Activated naive CD8-positive, alpha-beta T cell treated with anti-CD3 and anti-CD28 coated beads, Interleukin-2, amount 10 ng/mL, durations not matched to agents 7 days and 5 days (primary cell): Measurements from ENCODE around the gene OR1N1. TPM values are rescaled to one million over a fixed set of nuclear protein-coding genes. Genes with fewer than 3 reads are reported as not detected.
"Not testable (repeated sequence)": the region's sequence is repeated elsewhere in the genome, so short reads cannot be mapped to it uniquely, and the experiment has no call there.

Experiments
- ATAC-seq: fragments of 150-1000 bp; cut with Tn5 transposase; one replicate; pipeline ENCODE4 v1.10.0; 2021; ENCODE audit warnings: low read depth, moderate library complexity
- POLR2A ChIA-PET: fragments of 350-600 bp; sonication (Branson Sonifier 250); formaldehyde crosslinking; loops from one replicate; lab custom pipeline; 2021; ENCODE audit warnings: antibody characterized with exemption; lab: Charles Lee
- DNase-seq: peaks from one replicate; pipeline ENCODE4 v3.0.0; 2021
- H3K27ac Mint-ChIP-seq: one replicate; pipeline ENCODE4 v1.8.0; 2022; ENCODE audit warnings: mild to moderate bottlenecking, mixed read lengths
- H3K27me3 Mint-ChIP-seq: one replicate; pipeline ENCODE4 v1.8.0; 2022; ENCODE audit warnings: mild to moderate bottlenecking, moderate library complexity, mixed read lengths
- H3K36me3 Mint-ChIP-seq: one replicate; pipeline ENCODE4 v1.8.0; 2021; ENCODE audit warnings: mild to moderate bottlenecking, mixed read lengths
- H3K4me1 Mint-ChIP-seq: one replicate; pipeline ENCODE4 v1.8.0; 2021; ENCODE audit warnings: mixed read lengths
- H3K4me3 Mint-ChIP-seq: one replicate; pipeline ENCODE4 v1.8.0; 2022; ENCODE audit warnings: mild to moderate bottlenecking, moderate library complexity, mixed read lengths
- H3K9me3 Mint-ChIP-seq: one replicate; pipeline ENCODE4 v1.8.0; 2021; ENCODE audit warnings: mixed read lengths
- total RNA-seq, 2 experiments: library from RNA; stranded (reverse); gene quantifications; one replicate each; pipeline ENCODE4 v1.2.3, GENCODE V29; 2021

OR1N1 gene
- total RNA-seq = not detected

- H3K27ac Mint-ChIP-seq = no peak within 1 kb of the TSS
- no peaks in the 10 kb centered on the region for H3K27me3 Mint-ChIP-seq
- ATAC-seq (no peak), DNase-seq (no peak)
- no peaks in the 10 kb centered on the region for H3K4me1 Mint-ChIP-seq
- no peaks in the 10 kb centered on the region for H3K36me3 Mint-ChIP-seq
- no peak within 1 kb of the TSS for H3K4me3 Mint-ChIP-seq
- no peaks in the 10 kb centered on the region for H3K9me3 Mint-ChIP-seq
- POLR2A ChIA-PET = no interaction called here
Measured at GRCh38 chr9:122527193-122527592, at the start of gene OR1N1. Gene OR1N1, minus strand, starts transcription at chr9:122527293. Its CDS starts 0 bp downstream, at chr9:122527293.

- Mint-ChIP-seq H3K9me3 (peaks cover 3% of the 10 kb centered on the region), H3K36me3 (no peaks in the 10 kb centered on the region), H3K27me3 (no peaks in the 10 kb centered on the region), H3K27ac (no peak overlapping the region), H3K4me1 (peaks cover 12% of the 10 kb centered on the region), H3K4me3 (no peak overlapping the region)
- POLR2A ChIA-PET = no interaction called here
- no peak for DNase-seq
- ATAC-seq = peak; percentile 80
Measured at GRCh38 chr9:122572456-122572855, 45.4 kb upstream of the OR1N1 start.

- ATAC-seq (no peak), DNase-seq (no peak)
- Mint-ChIP-seq H3K27ac (no peak overlapping the region), H3K4me3 (no peak overlapping the region), H3K9me3 (peaks cover 1% of the 10 kb centered on the region), H3K4me1 (peaks cover 10% of the 10 kb centered on the region), H3K36me3 (peaks cover 2% of the 10 kb centered on the region), H3K27me3 (peaks cover 3% of the 10 kb centered on the region)
- POLR2A ChIA-PET = no interaction called here
Measured at GRCh38 chr9:122567901-122568300, 40.8 kb upstream of the OR1N1 start.

GRCh38 chr9:122562134-122562760, 35.2 kb upstream of the OR1N1 start:
- peak overlapping the region; percentile 48 for H3K4me3 Mint-ChIP-seq
- H3K27ac Mint-ChIP-seq = peak overlapping the region; percentile 81
- peaks cover 5% of the 10 kb centered on the region for H3K27me3 Mint-ChIP-seq

GRCh38 chr9:122561446-122561845, 34.4 kb upstream of the OR1N1 start:
- Mint-ChIP-seq H3K27ac (no peak overlapping the region), H3K9me3 (peaks cover 10% of the 10 kb centered on the region), H3K4me1 (peaks cover 14% of the 10 kb centered on the region), H3K4me3 (no peak overlapping the region), H3K36me3 (peaks cover 8% of the 10 kb centered on the region), H3K27me3 (peaks cover 5% of the 10 kb centered on the region)
- POLR2A ChIA-PET = no interaction called here
- DNase-seq (no peak), ATAC-seq (no peak)

More at GRCh38 chr9:122562134-122562760, 35.2 kb upstream of the OR1N1 start:
- peaks cover 10% of the 10 kb centered on the region for H3K9me3 Mint-ChIP-seq
- H3K4me1 Mint-ChIP-seq = peaks cover 14% of the 10 kb centered on the region
- DNase-seq (peak; percentile 66), ATAC-seq (peak; percentile 93)
- POLR2A ChIA-PET = no interaction called here
- peaks cover 8% of the 10 kb centered on the region for H3K36me3 Mint-ChIP-seq

- Mint-ChIP-seq H3K4me3 (no peak within 1 kb of the TSS), H3K27ac (no peak within 1 kb of the TSS), H3K27me3 (peaks cover 4% of the 10 kb centered on the region), H3K9me3 (no peaks in the 10 kb centered on the region), H3K36me3 (no peaks in the 10 kb centered on the region), H3K4me1 (no peaks in the 10 kb centered on the region)
- no peak for DNase-seq
- POLR2A ChIA-PET = no interaction called here
- no peak for ATAC-seq
Measured at GRCh38 chr9:122552812-122553211, 25.7 kb upstream of the OR1N1 start, which contains the start of gene OR1N2. Gene OR1N2, plus strand, starts transcription at chr9:122553112. Its CDS starts 100 bp downstream, at chr9:122553212.

GRCh38 chr9:122551371-122551770, 24.3 kb upstream of the OR1N1 start:
- Mint-ChIP-seq H3K4me1 (no peaks in the 10 kb centered on the region), H3K27ac (no peak overlapping the region), H3K27me3 (peaks cover 4% of the 10 kb centered on the region), H3K36me3 (no peaks in the 10 kb centered on the region), H3K9me3 (no peaks in the 10 kb centered on the region), H3K4me3 (no peak overlapping the region)
- ATAC-seq = no peak
- DNase-seq = no peak
- POLR2A ChIA-PET = no interaction called here

- Mint-ChIP-seq H3K9me3 (no peaks in the 10 kb centered on the region), H3K27me3 (no peaks in the 10 kb centered on the region), H3K27ac (no peak overlapping the region), H3K4me3 (no peak overlapping the region), H3K36me3 (peaks cover 2% of the 10 kb centered on the region), H3K4me1 (no peaks in the 10 kb centered on the region)
- DNase-seq (no peak), ATAC-seq (no peak)
- POLR2A ChIA-PET = no interaction called here
Measured at GRCh38 chr9:122546196-122546595, 19.1 kb upstream of the OR1N1 start.

- Mint-ChIP-seq H3K4me3 (no peak overlapping the region), H3K9me3 (peaks cover 5% of the 10 kb centered on the region), H3K27ac (no peak overlapping the region), H3K36me3 (peaks cover 2% of the 10 kb centered on the region), H3K27me3 (no peaks in the 10 kb centered on the region), H3K4me1 (no peaks in the 10 kb centered on the region)
- POLR2A ChIA-PET = no interaction called here
- DNase-seq = no peak
- no peak for ATAC-seq
Measured at GRCh38 chr9:122538757-122539156, 11.7 kb upstream of the OR1N1 start.

- POLR2A ChIA-PET, H3K4me3 Mint-ChIP-seq, H3K9me3 Mint-ChIP-seq, H3K27ac Mint-ChIP-seq, H3K27me3 Mint-ChIP-seq, H3K36me3 Mint-ChIP-seq, DNase-seq, H3K4me1 Mint-ChIP-seq, ATAC-seq: not testable (repeated sequence)
Measured at GRCh38 chr9:122537066-122537465, 10.0 kb upstream of the OR1N1 start.

GRCh38 chr9:122536134-122536533, 9.0 kb upstream of the OR1N1 start:
- H3K27me3 Mint-ChIP-seq = no peaks in the 10 kb centered on the region
- no peak for ATAC-seq
- POLR2A ChIA-PET = no interaction called here

GRCh38 chr9:122531157-122531556, 4.1 kb upstream of the OR1N1 start:
- H3K4me3 Mint-ChIP-seq, POLR2A ChIA-PET, DNase-seq, H3K27ac Mint-ChIP-seq, H3K27me3 Mint-ChIP-seq, H3K9me3 Mint-ChIP-seq, H3K4me1 Mint-ChIP-seq, ATAC-seq, H3K36me3 Mint-ChIP-seq: not testable (repeated sequence)

More at GRCh38 chr9:122536134-122536533, 9.0 kb upstream of the OR1N1 start:
- H3K9me3 Mint-ChIP-seq = peaks cover 5% of the 10 kb centered on the region
- no peak overlapping the region for H3K27ac Mint-ChIP-seq
- DNase-seq = no peak
- H3K36me3 Mint-ChIP-seq = no peaks in the 10 kb centered on the region
- H3K4me3 Mint-ChIP-seq = no peak overlapping the region
- no peaks in the 10 kb centered on the region for H3K4me1 Mint-ChIP-seq

GRCh38 chr9:122526602-122527001, 491 bp downstream of the OR1N1 start:
- Mint-ChIP-seq H3K9me3 (no peaks in the 10 kb centered on the region), H3K27ac (no peak overlapping the region), H3K36me3 (no peaks in the 10 kb centered on the region), H3K4me3 (no peak overlapping the region), H3K4me1 (no peaks in the 10 kb centered on the region), H3K27me3 (no peaks in the 10 kb centered on the region)
- POLR2A ChIA-PET = no interaction called here
- ATAC-seq (no peak), DNase-seq (no peak)

GRCh38 chr9:122519376-122519775, 7.7 kb downstream of the OR1N1 start:
- H3K36me3 Mint-ChIP-seq = no peaks in the 10 kb centered on the region
- H3K9me3 Mint-ChIP-seq = no peaks in the 10 kb centered on the region
- H3K27me3 Mint-ChIP-seq = no peaks in the 10 kb centered on the region
- POLR2A ChIA-PET = no interaction called here
- DNase-seq (no peak), ATAC-seq (no peak)
- H3K4me3 Mint-ChIP-seq = no peak overlapping the region
- no peak overlapping the region for H3K27ac Mint-ChIP-seq
- no peaks in the 10 kb centered on the region for H3K4me1 Mint-ChIP-seq
